ENCODE measurements around the gene LSM5.

The LSM5 gene

DNA sequence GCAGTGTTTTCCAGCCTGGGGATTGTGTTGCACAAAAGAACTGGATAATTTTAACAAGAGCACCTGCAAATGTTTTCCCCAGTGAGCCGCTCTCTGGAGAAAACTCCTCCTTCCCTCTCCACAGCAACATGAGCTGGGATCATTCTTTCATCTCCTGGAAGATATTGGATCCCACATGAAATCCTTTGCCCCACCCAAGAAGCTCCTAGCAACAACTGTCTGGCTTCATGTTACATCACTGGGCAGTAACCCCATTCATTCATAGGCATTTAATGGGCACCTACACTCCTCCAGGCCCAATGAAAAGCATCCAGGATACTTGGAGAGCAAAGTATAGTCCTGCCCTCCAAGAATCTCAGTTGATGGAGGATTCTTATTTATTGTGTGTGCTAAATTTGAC lies 27.2 kb downstream of the LSM5 start:
- Histone ChIP-seq H3K4me3 (ENCODE audit: insufficient read depth, low read depth, low read length) (no peak overlapping the region), H3K36me3 (ENCODE audit: control insufficient read depth, insufficient read depth, low read length) (no peaks in the 10 kb centered on the region), H3K4me1 (ENCODE audit: control insufficient read depth, insufficient read depth, low read length) (peaks cover 8% of the 10 kb centered on the region), H3K27me3 (ENCODE audit: control insufficient read depth, insufficient read depth, low read length, poor library complexity, severe bottlenecking) (no peaks in the 10 kb centered on the region), H3K9me3 (ENCODE audit: control insufficient read depth, low read length) (no peaks in the 10 kb centered on the region), H3K27ac (ENCODE audit: insufficient read depth, low read depth, low read length, poor library complexity, severe bottlenecking) (no peak overlapping the region)
- 85% methylated on average over 1 of the region's 1 CpG for WGBS, 2 experiments

DNA sequence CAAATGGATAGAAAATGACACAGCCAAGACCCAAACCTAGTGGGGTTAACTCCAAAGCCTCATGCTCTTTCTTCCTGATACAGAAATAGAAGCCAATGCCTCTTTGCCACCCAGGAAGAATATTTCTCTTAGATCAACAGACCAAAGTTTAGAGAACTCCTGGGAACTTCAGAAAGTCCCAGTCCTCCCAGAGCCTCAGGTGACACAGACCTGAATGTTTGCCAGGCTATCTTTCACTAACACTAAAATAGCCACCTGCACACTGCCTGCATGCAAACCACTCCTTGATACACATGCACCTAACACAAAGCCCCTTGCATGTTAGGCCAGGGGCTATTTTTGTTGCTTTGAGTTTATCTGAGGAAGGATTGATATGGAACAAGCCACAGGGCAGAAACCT lies 27.7 kb downstream of the LSM5 start:
- Histone ChIP-seq H3K27ac (ENCODE audit: insufficient read depth, low read depth, low read length, poor library complexity, severe bottlenecking) (no peak overlapping the region), H3K36me3 (ENCODE audit: control insufficient read depth, insufficient read depth, low read length) (no peaks in the 10 kb centered on the region), H3K4me3 (ENCODE audit: insufficient read depth, low read depth, low read length) (no peak overlapping the region), H3K27me3 (ENCODE audit: control insufficient read depth, insufficient read depth, low read length, poor library complexity, severe bottlenecking) (no peaks in the 10 kb centered on the region), H3K4me1 (ENCODE audit: control insufficient read depth, insufficient read depth, low read length) (peaks cover 8% of the 10 kb centered on the region), H3K9me3 (ENCODE audit: control insufficient read depth, low read length) (no peaks in the 10 kb centered on the region)

DNA sequence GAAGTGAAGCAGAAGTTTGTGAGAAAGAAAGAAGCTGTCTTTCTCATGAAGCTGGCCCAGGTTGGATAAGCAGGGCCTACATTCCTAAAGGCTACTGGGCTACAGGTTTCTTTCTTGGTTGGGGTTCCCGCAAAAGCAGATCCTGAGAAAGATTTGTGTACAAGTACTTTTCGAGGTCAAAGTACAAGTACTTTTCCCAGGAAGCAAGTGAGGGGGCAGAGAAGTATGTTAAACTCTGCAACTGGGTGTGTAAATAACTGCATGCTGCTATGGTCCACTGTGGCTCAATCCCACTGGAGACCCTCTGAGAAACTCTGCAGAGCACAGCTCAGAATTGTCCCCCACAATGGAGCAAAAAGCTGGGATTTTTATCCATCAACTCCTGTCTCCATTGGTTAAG lies 28.7 kb downstream of the LSM5 start:
- WGBS, 2 experiments = 95 to 96% methylated on average over 2 of the region's 2 CpGs
- H3K27ac ChIP-seq (ENCODE audit: insufficient read depth, low read depth, low read length, poor library complexity, severe bottlenecking) = no peak overlapping the region
- no peaks in the 10 kb centered on the region for H3K27me3 ChIP-seq (ENCODE audit: control insufficient read depth, insufficient read depth, low read length, poor library complexity, severe bottlenecking)
- no peaks in the 10 kb centered on the region for H3K9me3 ChIP-seq (ENCODE audit: control insufficient read depth, low read length)
- no peak overlapping the region for H3K4me3 ChIP-seq (ENCODE audit: insufficient read depth, low read depth, low read length)
- H3K4me1 ChIP-seq (ENCODE audit: control insufficient read depth, insufficient read depth, low read length) = peaks cover 8% of the 10 kb centered on the region
- H3K36me3 ChIP-seq (ENCODE audit: control insufficient read depth, insufficient read depth, low read length) = no peaks in the 10 kb centered on the region

DNA sequence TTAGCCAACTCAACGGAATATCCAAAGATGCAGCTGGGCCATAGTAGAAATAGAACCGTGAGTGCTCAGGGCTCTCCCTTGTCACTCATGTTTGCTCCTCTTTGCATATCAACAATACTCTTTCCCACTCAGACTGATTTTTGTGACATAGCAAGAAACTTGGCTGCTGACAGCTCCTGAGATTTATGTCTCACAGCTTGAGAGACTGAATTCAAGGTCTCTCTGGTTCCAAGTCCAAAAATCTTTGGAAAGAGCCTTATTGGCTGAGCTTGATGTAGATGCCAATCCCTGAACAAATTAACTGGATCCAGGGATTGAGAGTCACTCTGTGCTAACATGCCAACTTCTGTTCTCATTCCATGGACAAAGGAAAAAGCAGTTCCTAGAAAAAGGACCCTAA lies 30.4 kb downstream of the LSM5 start:
- Histone ChIP-seq H3K4me3 (ENCODE audit: insufficient read depth, low read depth, low read length) (no peak overlapping the region), H3K4me1 (ENCODE audit: control insufficient read depth, insufficient read depth, low read length) (peaks cover 8% of the 10 kb centered on the region), H3K9me3 (ENCODE audit: control insufficient read depth, low read length) (no peaks in the 10 kb centered on the region), H3K27me3 (ENCODE audit: control insufficient read depth, insufficient read depth, low read length, poor library complexity, severe bottlenecking) (no peaks in the 10 kb centered on the region), H3K36me3 (ENCODE audit: control insufficient read depth, insufficient read depth, low read length) (no peaks in the 10 kb centered on the region), H3K27ac (ENCODE audit: insufficient read depth, low read depth, low read length, poor library complexity, severe bottlenecking) (no peak overlapping the region)
- WGBS, 2 experiments = 90 to 97% methylated on average over 2 of the region's 2 CpGs

DNA sequence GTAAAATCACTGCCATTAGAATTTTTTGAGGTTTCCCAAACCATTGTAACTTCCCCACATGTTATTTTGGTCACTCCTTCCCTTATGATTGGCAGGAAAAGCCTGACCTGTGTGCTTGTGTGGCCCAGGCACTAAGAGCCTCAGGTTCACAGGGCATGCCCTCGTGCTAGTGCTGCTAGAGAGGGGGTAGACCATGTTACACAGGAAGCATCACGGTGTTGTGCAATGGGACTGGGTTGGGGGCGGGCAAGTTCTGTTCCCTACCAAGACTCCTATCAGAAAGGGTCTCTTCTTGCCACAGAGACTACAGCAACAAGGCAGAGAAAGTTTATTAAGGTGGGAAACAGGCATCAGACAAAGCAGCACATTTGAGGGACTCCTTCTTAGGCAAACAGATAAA lies 32.2 kb downstream of the LSM5 start:
- WGBS, 2 experiments = 85 to 92% methylated on average over 3 of the region's 3 CpGs
- no peaks in the 10 kb centered on the region for H3K9me3 ChIP-seq (ENCODE audit: control insufficient read depth, low read length)
- H3K4me3 ChIP-seq (ENCODE audit: insufficient read depth, low read depth, low read length) = no peak overlapping the region
- H3K27me3 ChIP-seq (ENCODE audit: control insufficient read depth, insufficient read depth, low read length, poor library complexity, severe bottlenecking) = no peaks in the 10 kb centered on the region
- no peaks in the 10 kb centered on the region for H3K36me3 ChIP-seq (ENCODE audit: control insufficient read depth, insufficient read depth, low read length)
- no peak overlapping the region for H3K27ac ChIP-seq (ENCODE audit: insufficient read depth, low read depth, low read length, poor library complexity, severe bottlenecking)
- peaks cover 5% of the 10 kb centered on the region for H3K4me1 ChIP-seq (ENCODE audit: control insufficient read depth, insufficient read depth, low read length)

DNA sequence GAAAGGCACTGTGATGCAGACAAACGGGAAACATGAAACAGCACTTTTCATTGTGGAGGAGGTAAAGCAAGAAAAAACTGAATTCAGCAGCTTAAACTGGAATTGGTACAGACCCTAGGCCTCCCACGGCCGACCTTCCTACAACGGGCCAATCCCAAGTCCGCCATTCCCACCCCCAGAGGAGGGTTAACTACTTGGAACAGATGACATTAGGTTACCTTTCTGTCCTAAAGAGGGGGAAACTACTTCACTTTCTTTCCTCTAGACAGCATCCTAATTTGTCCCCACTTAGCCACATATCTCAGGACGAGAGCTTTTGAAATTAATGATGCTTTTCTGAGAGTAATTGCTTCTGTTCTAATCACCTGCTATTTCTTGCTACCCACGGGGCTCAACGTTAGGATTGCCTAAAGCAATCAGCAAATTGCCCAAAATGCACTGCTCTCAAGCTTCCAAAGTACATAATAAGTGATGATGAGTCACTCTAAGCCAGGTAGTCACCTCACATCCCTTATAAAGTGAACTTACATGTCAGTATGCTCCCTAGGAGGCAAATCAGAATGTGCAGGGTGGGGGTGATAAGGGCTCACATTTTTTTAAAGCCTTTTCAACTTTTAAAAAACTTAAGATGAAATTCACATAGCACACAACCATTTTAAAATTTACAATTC lies 36.7 kb downstream of the LSM5 start:
- Histone ChIP-seq H3K27me3 (ENCODE audit: control insufficient read depth, insufficient read depth, low read length, poor library complexity, severe bottlenecking) (no peaks in the 10 kb centered on the region), H3K27ac (ENCODE audit: insufficient read depth, low read depth, low read length, poor library complexity, severe bottlenecking) (no peak overlapping the region), H3K4me3 (ENCODE audit: insufficient read depth, low read depth, low read length) (no peak overlapping the region), H3K36me3 (ENCODE audit: control insufficient read depth, insufficient read depth, low read length) (no peaks in the 10 kb centered on the region), H3K4me1 (ENCODE audit: control insufficient read depth, insufficient read depth, low read length) (no peaks in the 10 kb centered on the region), H3K9me3 (ENCODE audit: control insufficient read depth, low read length) (no peaks in the 10 kb centered on the region)
- WGBS, 2 experiments = 85 to 89% methylated on average over 7 to 8 of the region's 8 CpGs

DNA sequence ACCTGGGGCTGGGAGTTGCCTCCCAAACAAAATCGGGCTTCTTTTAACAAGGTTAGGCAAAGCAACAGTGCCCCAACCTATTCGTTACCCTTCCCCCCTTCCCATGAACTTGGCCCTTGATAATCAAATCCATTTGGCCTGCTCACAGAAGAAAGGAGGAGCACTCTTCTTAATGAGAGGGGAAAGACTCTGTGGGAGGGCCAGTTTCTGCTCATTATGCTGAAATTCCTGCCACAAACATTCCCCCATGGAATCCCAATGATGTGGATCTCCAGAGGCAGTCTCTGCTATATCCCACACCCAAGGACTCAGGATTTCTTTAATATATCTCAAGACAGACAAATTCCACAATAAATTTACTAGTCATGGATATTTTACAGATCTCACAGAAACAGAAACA lies 43.0 kb downstream of the LSM5 start:
- Histone ChIP-seq H3K4me1 (ENCODE audit: control insufficient read depth, insufficient read depth, low read length) (no peaks in the 10 kb centered on the region), H3K9me3 (ENCODE audit: control insufficient read depth, low read length) (no peaks in the 10 kb centered on the region), H3K27ac (ENCODE audit: insufficient read depth, low read depth, low read length, poor library complexity, severe bottlenecking) (no peak overlapping the region), H3K4me3 (ENCODE audit: insufficient read depth, low read depth, low read length) (no peak overlapping the region), H3K27me3 (ENCODE audit: control insufficient read depth, insufficient read depth, low read length, poor library complexity, severe bottlenecking) (no peaks in the 10 kb centered on the region), H3K36me3 (ENCODE audit: control insufficient read depth, insufficient read depth, low read length) (no peaks in the 10 kb centered on the region)
- WGBS, 2 experiments = 82 to 86% methylated on average over 2 of the region's 2 CpGs

DNA sequence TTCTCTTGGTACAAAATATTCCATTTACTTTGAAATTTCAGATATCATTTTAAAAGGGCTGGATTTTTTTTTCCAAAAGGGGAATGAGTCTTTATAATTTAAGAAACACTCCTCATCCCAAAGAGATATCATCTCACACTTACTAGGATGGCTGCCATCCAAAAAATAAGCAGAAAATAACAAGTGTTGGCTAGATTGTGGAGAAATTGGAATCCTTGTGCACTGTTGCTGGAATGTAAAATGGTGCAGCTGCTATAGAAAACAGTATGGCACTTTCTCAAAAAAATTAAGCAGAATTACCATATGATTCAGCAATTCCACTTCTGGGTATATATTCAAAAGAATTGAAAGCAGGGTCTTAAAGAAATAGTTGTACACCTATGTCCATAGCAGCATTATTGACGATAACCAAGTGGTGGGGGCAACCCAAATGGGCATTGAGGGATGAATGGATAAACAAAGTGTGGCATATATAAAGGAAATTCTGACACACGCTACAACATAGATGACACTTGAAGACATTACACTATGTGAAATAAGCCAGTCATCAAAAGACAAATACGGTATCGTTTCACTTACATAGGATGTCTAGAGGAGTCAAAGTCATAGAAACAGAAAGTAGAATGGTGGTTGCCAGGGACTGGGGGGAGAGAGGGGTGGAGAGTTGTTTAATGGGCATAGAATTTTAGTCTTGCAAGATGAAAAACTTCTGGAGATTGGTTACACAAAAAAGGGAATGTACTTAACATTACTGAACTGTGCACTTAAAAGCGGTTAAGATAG lies 53.8 kb downstream of the LSM5 start:
- H3K9me3 ChIP-seq (ENCODE audit: control insufficient read depth, low read length) = no peaks in the 10 kb centered on the region
- 92 to 96% methylated on average over 4 of the region's 5 CpGs for WGBS, 2 experiments

More for the DNA sequence above, 53.8 kb downstream of the LSM5 start:
- Histone ChIP-seq H3K4me3 (ENCODE audit: insufficient read depth, low read depth, low read length) (no peak overlapping the region), H3K27me3 (ENCODE audit: control insufficient read depth, insufficient read depth, low read length, poor library complexity, severe bottlenecking) (no peaks in the 10 kb centered on the region), H3K36me3 (ENCODE audit: control insufficient read depth, insufficient read depth, low read length) (no peaks in the 10 kb centered on the region), H3K4me1 (ENCODE audit: control insufficient read depth, insufficient read depth, low read length) (no peaks in the 10 kb centered on the region), H3K27ac (ENCODE audit: insufficient read depth, low read depth, low read length, poor library complexity, severe bottlenecking) (no peak overlapping the region)

Measured in ectodermal cell (in vitro differentiated cells).